IMR-90 (cell line): ENCODE measurements around the gene ZNF778. TPM values are rescaled to one million over a fixed set of nuclear protein-coding genes. Genes with fewer than 3 reads are reported as not detected.
"Not testable (repeated sequence)": the region's sequence is repeated elsewhere in the genome, so short reads cannot be mapped to it uniquely, and the experiment has no call there.

Source experiments
- ATAC-seq: fragments of 200-7000 bp; cut with Tn5 transposase; 2 replicates; pipeline ENCODE4 v1.9.1; 2020; ENCODE audit warnings: low read depth, mild to moderate bottlenecking, moderate library complexity
- BruUV-seq: library from RNA; stranded (reverse); fragments of 400-500 nt; replicated peaks from 2 replicates; lab custom pipeline; 2021; lab: Mats Ljungman, UMichigan
- CTCF ChIA-PET: fragments of 300-600 bp; formaldehyde crosslinking; extraction: SDS; loops from one replicate; lab custom pipeline; 2021; ENCODE audit warnings: antibody characterized with exemption; lab: Yijun Ruan, JAX
- POLR2A ChIA-PET: fragments of 300-600 bp; sonication (Branson Sonifier 250); formaldehyde crosslinking; loops from one replicate; lab custom pipeline; 2022; ENCODE audit warnings: antibody characterized with exemption; ENCODE audit not compliant: unreplicated experiment; lab: Charles Lee
- DNase-seq: peaks from one replicate; pipeline ENCODE4 v3.0.0; 2013
- H2AFZ ChIP-seq: replicated peaks from 2 replicates; pipeline ENCODE3; 2013; ENCODE audit warnings: low read length, mild to moderate bottlenecking; ENCODE audit not compliant: poor library complexity
- H2AK5ac ChIP-seq: 2 replicates; pipeline ENCODE4 v1.6.1; 2013; ENCODE audit warnings: low read depth, low read length, inconsistent platforms
- H2AK9ac ChIP-seq: replicated peaks from 2 replicates; pipeline ENCODE3; 2013; ENCODE audit warnings: mild to moderate bottlenecking, low read depth, low read length, moderate library complexity; ENCODE audit not compliant: poor library complexity
- H2BK120ac ChIP-seq: 2 replicates; pipeline ENCODE4 v1.6.1; 2013; ENCODE audit warnings: low read depth, low read length, inconsistent platforms
- H2BK15ac ChIP-seq: 3 replicates; pipeline ENCODE4 v1.6.1; 2013; ENCODE audit warnings: low read depth, low read length, inconsistent platforms
- H2BK20ac ChIP-seq: 2 replicates; pipeline ENCODE4 v1.6.1; 2013; ENCODE audit warnings: low read depth, mild to moderate bottlenecking, inconsistent platforms, low read length, moderate library complexity
- H2BK5ac ChIP-seq: 2 replicates; pipeline ENCODE4 v1.6.1; 2013; ENCODE audit warnings: mild to moderate bottlenecking, low read depth, low read length, inconsistent platforms; ENCODE audit not compliant: poor library complexity, severe bottlenecking
- H3K14ac ChIP-seq: replicated peaks from 2 replicates; pipeline ENCODE4 v1.6.1; 2013; ENCODE audit warnings: low read depth, low read length, inconsistent platforms
- H3K18ac ChIP-seq: 2 replicates; pipeline ENCODE4 v1.6.1; 2013; ENCODE audit warnings: low read depth, low read length, control low read depth
- H3K23ac ChIP-seq: 2 replicates; pipeline ENCODE4 v1.6.1; 2013; ENCODE audit warnings: low read depth, low read length, inconsistent platforms
- H3K27ac ChIP-seq: 2 replicates; pipeline ENCODE4 v1.5.1; 2013; ENCODE audit warnings: mild to moderate bottlenecking, control low read depth, low read length; ENCODE audit not compliant: insufficient read depth
- H3K27me3 ChIP-seq: 2 replicates; pipeline ENCODE4 v1.6.1; 2013; ENCODE audit warnings: low read length; ENCODE audit not compliant: control insufficient read depth, insufficient read depth
- H3K36me3 ChIP-seq: 2 replicates; pipeline ENCODE4 v1.6.1; 2013; ENCODE audit warnings: low read length, mixed read lengths; ENCODE audit not compliant: control insufficient read depth, insufficient read depth
- H3K4ac ChIP-seq: 2 replicates; pipeline ENCODE4 v1.6.1; 2013; ENCODE audit warnings: low read depth, low read length, inconsistent platforms
- H3K4me1 ChIP-seq: 2 replicates; pipeline ENCODE4 v1.6.1; 2013; ENCODE audit warnings: low read length, mixed read lengths; ENCODE audit not compliant: control insufficient read depth, insufficient read depth
- H3K4me2 ChIP-seq: 2 replicates; pipeline ENCODE4 v1.6.1; 2013; ENCODE audit warnings: low read depth, mild to moderate bottlenecking, control low read depth, low read length, moderate library complexity
- H3K4me3 ChIP-seq: 2 replicates; pipeline ENCODE4 v1.5.1; 2013; ENCODE audit warnings: low read depth, mild to moderate bottlenecking, control low read depth, low read length, moderate library complexity; ENCODE audit not compliant: insufficient read depth
- H3K56ac ChIP-seq: 2 replicates; pipeline ENCODE4 v1.6.1; 2013; ENCODE audit warnings: low read length, inconsistent platforms; ENCODE audit not compliant: insufficient read depth; ENCODE audit errors: extremely low read depth
- H3K79me1 ChIP-seq, 2 experiments: 2 replicates each; pipeline ENCODE4 v1.6.1; 2013; ENCODE audit warnings: low read length in 2 of 2, inconsistent platforms in 1 of 2, low read depth in 1 of 2
- H3K9ac ChIP-seq: 2 replicates; pipeline ENCODE4 v1.6.1; 2013; ENCODE audit warnings: low read depth, low read length, control low read depth
- H3K9me1 ChIP-seq: 2 replicates; pipeline ENCODE4 v1.6.1; 2013; ENCODE audit warnings: low read length, inconsistent platforms; ENCODE audit not compliant: insufficient read depth
- H3K9me3 ChIP-seq: 2 replicates; pipeline ENCODE4 v1.6.1; 2013; ENCODE audit warnings: low read length; ENCODE audit not compliant: control insufficient read depth, insufficient read depth
- H4K20me1 ChIP-seq: 2 replicates; pipeline ENCODE4 v1.6.1; 2013; ENCODE audit warnings: low read length, inconsistent platforms; ENCODE audit not compliant: insufficient read depth
- H4K5ac ChIP-seq: 2 replicates; pipeline ENCODE4 v1.6.1; 2013; ENCODE audit warnings: mild to moderate bottlenecking, low read depth, low read length, control low read depth
- H4K8ac ChIP-seq, 2 experiments: 2 replicates each; pipeline ENCODE4 v1.6.1; 2013; ENCODE audit warnings: low read depth in 2 of 2, low read length in 2 of 2, control low read depth in 1 of 2, inconsistent platforms in 1 of 2
- H4K91ac ChIP-seq: 2 replicates; pipeline ENCODE4 v1.6.1; 2013; ENCODE audit warnings: low read depth, low read length, inconsistent platforms; ENCODE audit not compliant: insufficient read depth
- CHD1 ChIP-seq: IDR thresholded peaks from 2 replicates; pipeline ENCODE4 v1.6.1; 2012; ENCODE audit warnings: low read depth, low read length, improper control_type of control experiment
- WGBS, 2 experiments: methylation state at CpG; one replicate each; pipeline versions ENCODE4 v1.1.5 to v1.1.7; 2013; ENCODE audit warnings: missing lambda C conversion rate in 2 of 2; ENCODE audit not compliant: insufficient read length in 1 of 2; ENCODE audit errors: extremely low coverage in 2 of 2; 5-methylcytosine and 5-hydroxymethylcytosine counted together
- dilution Hi-C: fragments of 300-500 bp; cut with HindIII; formaldehyde crosslinking; loops from one replicate; pipeline ENCODE4 v1.14.3; 2018; ENCODE audit warnings: low sequenced_read_pairs; ENCODE audit not compliant: unreplicated experiment
- in situ Hi-C: fragments of 300-500 bp; cut with MboI; formaldehyde crosslinking; loops from 3 replicates; pipeline ENCODE4 v1.14.3; 2019; ENCODE audit warnings: low sequenced_read_pairs, inconsistent platforms, mixed read lengths
- intact Hi-C: fragments of 100-400 bp; cut with micrococcal nuclease; formaldehyde crosslinking; loops from 2 replicates; pipeline ENCODE4 v1.10.0; 2022
- polyA plus RNA-seq, 3 experiments: library from polyadenylated mRNA; depleted of rRNA; stranded (reverse); fragments of >200 nt; gene quantifications; 2 replicates each; pipeline ENCODE4 v1.2.3, GENCODE V29; 2012; ENCODE audit warnings: low replicate concordance in 1 of 3
- total RNA-seq: library from RNA; depleted of rRNA; stranded (reverse); fragments of >200 nt; gene quantifications from 2 replicates; pipeline ENCODE4 v1.2.3, GENCODE V29; 2012
- TF ChIP-seq, protein P1 (sequence below): fragments of 150-350 bp; IDR thresholded peaks from 2 replicates; pipeline ENCODE4 v1.6.1; 2017; ENCODE audit warnings: mild to moderate bottlenecking, antibody characterized with exemption, low read length, low read depth

ZNF778 gene
- total and polyA plus RNA-seq, 2 of the 4 experiments (the other 2 are of a cell fraction) = 5.6 to 9.9 TPM

DNA sequence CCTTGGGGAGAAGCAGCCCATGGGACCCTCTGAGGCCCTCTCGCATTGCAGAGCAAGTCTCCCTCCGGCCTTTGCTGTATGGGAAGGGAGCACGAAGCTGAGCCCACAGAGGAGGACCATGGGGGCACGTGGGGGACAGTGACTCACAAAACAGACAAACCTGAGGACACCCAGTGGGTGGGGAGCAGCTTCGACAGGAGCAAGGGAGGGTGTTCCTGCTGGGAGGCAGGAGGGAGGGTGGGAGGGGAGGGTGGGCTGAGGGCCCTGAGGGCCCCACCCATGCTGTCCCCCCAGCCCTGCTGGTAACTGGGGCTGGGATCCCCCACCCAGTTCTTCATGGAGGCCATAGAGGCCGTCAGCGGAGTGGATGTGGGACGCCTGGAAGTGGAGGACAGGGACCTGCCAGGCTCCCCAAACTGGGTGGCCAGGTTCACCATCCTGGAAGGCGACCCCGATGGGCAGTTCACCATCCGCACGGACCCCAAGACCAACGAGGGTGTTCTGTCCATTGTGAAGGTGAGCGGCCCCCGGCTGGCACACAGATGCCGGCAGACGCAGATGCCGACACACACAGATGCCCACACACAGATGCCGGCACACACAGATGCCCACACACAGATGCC, 29.6 kb upstream of the ZNF778 start:
- H3K79me1 ChIP-seq = no peaks in the 10 kb centered on the region
- H2AK5ac ChIP-seq = no peak overlapping the region
- TF ChIP-seq CHD1 = no peak
- TF ChIP-seq, protein P1, sequence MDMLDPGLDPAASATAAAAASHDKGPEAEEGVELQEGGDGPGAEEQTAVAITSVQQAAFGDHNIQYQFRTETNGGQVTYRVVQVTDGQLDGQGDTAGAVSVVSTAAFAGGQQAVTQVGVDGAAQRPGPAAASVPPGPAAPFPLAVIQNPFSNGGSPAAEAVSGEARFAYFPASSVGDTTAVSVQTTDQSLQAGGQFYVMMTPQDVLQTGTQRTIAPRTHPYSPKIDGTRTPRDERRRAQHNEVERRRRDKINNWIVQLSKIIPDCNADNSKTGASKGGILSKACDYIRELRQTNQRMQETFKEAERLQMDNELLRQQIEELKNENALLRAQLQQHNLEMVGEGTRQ = peak; percentile 48; the same call in 1 of the 2 replicates
- no TSS peak for BruUV-seq
- H2BK15ac ChIP-seq = no peak overlapping the region
- H2AK9ac ChIP-seq = no peak overlapping the region
- peaks cover 14% of the 10 kb centered on the region; the same call in 1 of the 2 replicates for H3K27me3 ChIP-seq
- intact Hi-C loops = no loop called here
- no peak overlapping the region for H3K14ac ChIP-seq
- ATAC-seq (no peak), DNase-seq (no peak)
- no peak overlapping the region for H3K9ac ChIP-seq
- H3K18ac ChIP-seq = no peak overlapping the region
- no peak overlapping the region for H2BK20ac ChIP-seq
- H2BK120ac ChIP-seq = no peak overlapping the region
- H3K4me2 ChIP-seq = no peak overlapping the region
- H3K4me3 ChIP-seq = no peak overlapping the region
- no peak overlapping the region for H4K5ac ChIP-seq
- H4K8ac ChIP-seq = no peak overlapping the region
- in situ Hi-C loops = no loop called here
- no peaks in the 10 kb centered on the region for H3K36me3 ChIP-seq
- no peaks in the 10 kb centered on the region; the same call in 1 of the 2 replicates for H4K20me1 ChIP-seq
- H2BK5ac ChIP-seq = no peak overlapping the region
- H3K4ac ChIP-seq = no peak overlapping the region
- no peak overlapping the region for H2AFZ ChIP-seq
- dilution Hi-C loops = no loop called here
- ChIA-PET POLR2A (no interaction called here), CTCF (no interaction called here)
- H3K4me1 ChIP-seq = peaks cover 4% of the 10 kb centered on the region
- H3K9me3 ChIP-seq = no peaks in the 10 kb centered on the region
- H3K56ac ChIP-seq = no peak overlapping the region
- no peak overlapping the region for H3K27ac ChIP-seq
- WGBS, 2 experiments = 86% methylated on average over 11 of the region's 19 CpGs; no CpG with 5 or more reads in 1 of the 2 experiments
- H4K91ac ChIP-seq = no peak overlapping the region
- H3K23ac ChIP-seq = no peak overlapping the region
- peaks cover 3% of the 10 kb centered on the region; the same call in 1 of the 2 replicates for H3K9me1 ChIP-seq

DNA sequence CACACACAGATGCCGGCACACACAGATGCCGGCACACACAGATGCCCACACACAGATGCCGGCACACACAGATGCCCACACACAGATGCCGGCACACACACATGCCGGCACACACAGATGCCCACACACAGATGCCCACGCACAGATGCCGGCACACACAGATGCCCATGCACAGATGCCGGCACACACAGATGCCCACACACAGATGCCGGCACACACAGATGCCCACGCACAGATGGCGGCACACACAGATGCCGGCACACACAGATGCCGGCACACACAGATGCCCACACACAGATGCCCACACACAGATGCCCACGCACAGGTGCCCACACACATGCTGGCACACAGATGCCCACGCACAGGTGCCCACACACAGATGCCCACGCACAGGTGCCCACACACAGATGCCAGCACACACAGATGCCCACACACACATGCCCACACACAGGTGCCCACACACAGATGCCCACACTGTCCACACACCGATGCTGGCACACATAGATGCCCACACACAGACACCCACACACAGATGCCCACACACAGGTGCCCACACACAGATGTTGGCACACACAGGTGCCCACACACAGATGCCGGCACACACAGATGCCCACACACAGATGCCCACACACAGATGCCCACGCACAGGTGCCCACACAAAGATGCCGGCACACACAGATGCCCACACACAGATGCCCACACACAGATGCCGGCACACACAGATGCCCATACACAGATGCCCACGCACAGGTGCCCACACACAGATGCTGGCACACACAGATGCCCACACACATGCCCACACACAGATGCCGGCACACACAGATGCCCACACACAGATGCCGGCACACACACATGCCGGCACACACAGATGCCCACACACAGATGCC, 28.8 kb upstream of the ZNF778 start:
- H4K91ac ChIP-seq, in situ Hi-C loops, H3K9ac ChIP-seq, H2BK15ac ChIP-seq, intact Hi-C loops, ATAC-seq, H2AK5ac ChIP-seq, POLR2A ChIA-PET, DNase-seq, H3K9me1 ChIP-seq, H4K20me1 ChIP-seq, H2BK5ac ChIP-seq, H3K9me3 ChIP-seq, H3K4me3 ChIP-seq, H3K27me3 ChIP-seq, H3K36me3 ChIP-seq, H4K8ac ChIP-seq, CTCF ChIA-PET, H3K56ac ChIP-seq, dilution Hi-C loops, H2AFZ ChIP-seq, H2AK9ac ChIP-seq, H3K14ac ChIP-seq, H3K79me1 ChIP-seq, H4K5ac ChIP-seq, H3K4me2 ChIP-seq, H3K4ac ChIP-seq, H3K23ac ChIP-seq, H3K18ac ChIP-seq, H2BK20ac ChIP-seq, H3K27ac ChIP-seq, BruUV-seq, H2BK120ac ChIP-seq, H3K4me1 ChIP-seq: not testable (repeated sequence)
- WGBS, 2 experiments = 93% methylated on average over 12 of the region's 25 CpGs; no CpG with 5 or more reads in 1 of the 2 experiments
